AG08396 (cell line): ENCODE data around the gene TREM1.
"Not testable (repeated sequence)": the region's sequence is repeated elsewhere in the genome, so short reads cannot be mapped to it uniquely, and the experiment has no call there.

Experiments
- DNase-seq: peaks from one replicate; pipeline ENCODE4 v3.0.0; 2012; ENCODE audit warnings: low spot score, mixed read lengths

The TREM1 gene

GRCh38 chr6:41257369-41258195 is 28.9 kb downstream of the TREM1 start:
- DNase-seq: no peak

- DNase-seq: no peak
These were observed 30.1 kb downstream of the TREM1 start for GRCh38 chr6:41256383-41256782.

DNA sequence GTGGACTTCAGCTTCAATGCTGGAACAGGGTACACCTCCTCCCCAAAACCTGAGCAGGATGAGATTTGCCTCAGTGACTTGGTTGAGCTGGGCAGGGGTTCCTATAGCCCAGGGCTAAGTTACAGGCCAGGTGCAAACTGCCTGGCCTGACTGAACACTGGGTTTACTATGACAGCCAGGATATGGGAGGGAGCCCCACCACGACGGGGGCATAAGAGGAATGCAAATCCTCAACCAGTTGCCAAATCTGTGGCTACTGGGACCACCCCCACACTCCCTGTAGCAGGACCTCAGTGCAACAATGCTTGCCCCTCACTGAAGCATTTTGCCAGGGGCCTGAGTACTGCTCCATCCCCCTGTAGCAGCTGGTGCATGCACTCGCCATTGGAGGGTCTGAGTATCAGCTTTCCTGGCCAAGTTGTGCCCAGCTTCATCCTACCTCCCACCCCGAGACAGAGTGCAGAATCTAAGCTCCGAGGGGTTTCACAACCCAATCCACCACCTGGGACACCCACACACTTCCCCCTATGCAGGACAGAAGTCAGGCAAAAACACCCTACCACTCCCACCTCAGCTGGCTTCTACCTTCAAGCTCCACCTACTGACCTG is 30.7 kb downstream of the TREM1 start:
- DNase-seq: no peak

DNA sequence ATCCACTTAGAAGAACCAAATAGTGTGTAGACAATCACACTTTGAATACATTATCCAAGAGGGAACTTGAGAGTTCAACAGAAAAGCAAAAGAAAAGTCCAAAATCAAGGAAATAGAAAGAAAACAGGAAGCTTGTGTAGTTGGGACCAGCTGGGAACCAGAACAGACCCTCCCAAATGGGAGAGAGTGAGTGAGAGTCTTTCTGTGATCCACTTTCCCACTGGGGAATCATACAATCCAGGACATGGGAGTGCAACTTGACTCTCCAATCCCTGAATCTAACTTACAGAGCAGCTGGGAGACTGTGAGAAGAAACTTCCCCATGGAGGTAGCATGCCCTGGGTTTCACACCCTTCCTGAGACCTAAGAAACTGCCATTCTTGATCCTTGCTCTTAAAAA is 31.4 kb downstream of the TREM1 start:
- no peak for DNase-seq

DNA sequence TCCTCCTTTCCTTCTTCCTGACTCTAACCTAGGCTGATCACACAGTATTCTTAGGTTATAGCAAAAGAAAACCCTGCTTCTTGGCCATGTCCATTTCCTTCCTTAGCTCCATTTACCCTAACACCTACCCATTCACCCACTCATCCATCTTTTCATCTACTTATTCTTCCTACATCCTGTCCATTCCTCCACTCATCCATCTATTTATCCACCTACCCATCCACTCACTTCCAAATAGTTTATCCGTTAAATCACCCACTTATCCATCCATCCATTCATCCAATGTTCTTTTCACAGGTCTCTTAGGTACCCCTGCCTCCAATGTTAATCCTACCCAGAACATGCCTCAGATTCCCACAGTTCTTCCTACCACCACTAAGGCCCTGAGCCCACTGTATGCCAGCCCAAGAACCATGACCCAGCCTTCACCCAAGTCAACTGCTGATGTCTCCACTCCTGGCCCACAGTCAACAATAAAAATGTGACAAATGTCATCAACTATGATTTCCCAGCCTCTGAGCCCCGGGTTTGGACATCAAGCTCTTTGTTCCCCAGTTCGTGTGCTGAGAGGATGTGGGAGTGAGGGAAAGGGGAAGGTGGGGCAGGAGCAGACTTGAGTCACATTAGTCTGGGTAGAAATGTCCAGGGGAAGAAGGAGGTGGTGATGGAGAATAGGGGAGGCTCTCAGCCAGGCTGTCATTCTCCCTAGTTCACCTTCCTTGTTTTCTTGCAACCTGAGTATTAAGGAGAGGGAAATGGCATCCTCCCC is 33.9 kb downstream of the TREM1 start:
- no peak for DNase-seq

DNA sequence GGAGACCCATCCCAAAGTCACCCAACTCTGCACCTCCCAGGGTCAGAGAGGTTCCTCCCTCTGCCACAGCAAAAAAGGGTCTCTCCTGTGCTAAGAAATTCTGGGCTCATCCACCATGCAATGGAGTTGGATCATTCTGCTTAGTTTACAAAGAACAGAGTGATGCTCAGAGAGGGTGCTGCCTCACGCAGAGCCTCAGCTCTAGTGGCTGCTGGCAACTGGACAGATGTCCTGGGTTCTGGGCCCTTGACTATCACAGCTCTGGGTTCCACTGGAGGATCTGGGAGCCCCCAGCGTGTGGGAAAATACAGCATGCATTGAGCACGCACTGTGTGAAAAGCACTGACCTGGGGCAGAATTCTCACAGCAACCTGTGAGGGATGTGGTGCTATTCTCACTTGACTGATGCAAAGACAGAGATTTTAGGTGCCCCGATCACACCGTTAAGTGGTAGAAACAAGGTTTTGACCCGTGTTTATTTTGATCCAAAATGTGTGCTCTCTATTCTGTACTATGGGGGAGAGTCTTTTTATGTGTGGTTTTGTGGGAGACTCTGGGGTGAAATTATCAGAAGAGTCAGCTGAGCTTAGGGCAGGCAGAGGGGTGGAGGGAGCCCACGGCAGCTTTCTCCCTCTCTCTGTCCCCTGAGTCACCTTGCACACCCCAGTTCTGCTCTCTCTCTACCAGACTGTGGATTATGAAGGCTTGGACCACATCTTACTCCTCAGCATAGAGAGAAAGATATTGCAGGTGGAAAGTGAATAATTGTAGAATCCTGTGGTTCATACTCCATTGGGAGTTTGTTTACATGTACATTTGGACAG is 38.4 kb downstream of the TREM1 start:
- DNase-seq: no peak

DNA sequence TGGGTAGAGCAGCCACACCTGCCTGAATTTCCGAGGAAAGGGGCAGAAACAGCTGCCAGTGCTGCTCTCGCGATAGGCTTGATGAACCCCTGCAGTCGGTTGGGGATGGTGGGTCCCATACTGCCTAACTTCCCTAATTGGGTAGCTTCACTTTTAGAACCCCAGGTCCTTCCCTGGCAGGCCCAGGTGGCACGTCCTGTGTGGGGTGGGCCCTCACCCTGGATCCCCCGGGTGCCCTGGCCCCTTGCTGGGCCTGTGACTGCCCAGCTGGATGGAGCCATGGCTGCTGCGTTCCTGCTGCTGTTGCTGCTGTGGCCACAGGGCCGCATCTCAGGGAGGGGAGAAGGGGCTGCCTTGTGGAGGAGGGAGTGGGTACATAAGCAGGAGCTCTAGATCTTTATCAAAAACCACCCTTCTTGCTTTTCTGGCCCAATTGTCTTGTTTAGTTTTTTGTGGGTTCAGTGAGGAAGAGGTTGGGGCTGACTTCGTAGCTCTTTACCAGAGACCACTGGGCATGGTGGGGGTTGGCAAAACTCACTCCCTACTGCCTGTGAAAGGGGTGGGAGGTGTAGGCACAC is 39.1 kb downstream of the TREM1 start:
- no peak for DNase-seq

DNA sequence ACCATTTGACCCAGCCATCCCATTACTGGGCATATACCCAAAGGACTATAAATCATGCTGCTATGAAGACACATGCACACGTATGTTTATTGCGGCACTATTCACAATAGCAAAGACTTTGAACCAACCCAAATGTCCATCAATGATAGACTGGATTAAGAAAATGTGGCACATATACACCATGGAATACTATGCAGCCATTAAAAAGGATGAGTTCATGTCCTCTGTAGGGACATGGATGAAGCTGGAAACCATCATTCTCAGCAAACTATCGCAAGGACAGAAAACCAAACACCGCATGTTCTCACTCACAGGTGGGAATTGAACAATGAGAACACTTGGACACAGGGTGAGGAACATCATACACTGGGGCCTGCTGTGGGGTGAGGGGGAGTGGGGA is 40.0 kb downstream of the TREM1 start:
- not testable (repeated sequence) for DNase-seq

DNA sequence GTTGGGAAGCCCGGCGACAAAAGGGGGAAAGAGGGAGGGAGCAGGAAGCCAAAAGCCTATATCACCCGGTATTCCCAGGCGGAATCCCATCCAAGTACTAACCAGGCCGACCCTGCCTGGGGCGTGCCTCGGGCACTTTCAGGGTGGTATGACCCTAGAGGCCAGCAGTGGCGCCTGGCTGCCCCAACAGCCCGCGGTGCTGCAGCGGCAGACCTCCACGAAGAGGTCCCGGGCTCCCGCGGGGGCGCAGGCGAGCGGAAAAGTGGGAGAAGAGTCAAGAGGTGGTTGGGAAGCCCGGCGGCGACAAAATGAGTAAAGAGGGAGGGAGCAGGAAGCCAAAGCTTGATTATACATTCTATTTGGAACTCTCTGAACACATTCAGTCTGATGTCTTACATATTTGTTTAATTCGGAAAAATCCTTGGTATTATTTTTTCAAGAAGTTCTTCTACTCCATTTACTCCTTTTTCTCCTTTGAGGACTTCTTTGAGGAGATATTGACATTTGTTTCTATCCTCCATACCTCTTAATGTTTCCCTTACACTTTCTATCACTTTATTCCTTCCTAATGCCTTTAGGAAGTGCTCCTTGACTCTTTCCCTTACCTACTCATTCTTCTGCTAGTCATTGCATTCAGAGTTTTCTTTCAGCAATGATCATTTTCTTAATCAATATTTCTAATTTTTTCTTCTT is 46.9 kb downstream of the TREM1 start:
- no peak for DNase-seq

GRCh38 chr6:41237128-41237527 is 49.4 kb downstream of the TREM1 start:
- DNase-seq: no peak

- DNase-seq: no peak
These were observed 50.2 kb downstream of the TREM1 start for GRCh38 chr6:41236276-41236675.

DNA sequence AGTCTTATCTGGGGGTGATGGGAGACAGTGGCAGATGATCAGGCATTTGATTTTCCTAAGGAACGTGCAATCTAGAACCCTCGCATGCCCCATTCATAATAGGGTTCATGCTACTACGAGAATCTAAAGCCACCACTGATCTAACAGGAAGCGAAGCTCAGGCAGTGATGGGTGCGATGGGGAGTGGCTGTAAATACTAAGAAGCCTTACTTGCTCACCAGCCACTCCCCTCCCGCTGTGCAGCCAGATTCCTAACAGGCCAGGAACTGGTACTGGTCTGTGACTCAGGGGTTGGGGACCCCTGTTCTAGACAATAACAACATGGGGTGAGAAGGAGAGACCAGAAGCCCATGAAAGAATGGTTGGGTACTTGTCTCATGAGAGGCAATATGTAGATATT is 53.8 kb downstream of the TREM1 start:
- DNase-seq: no peak

DNA sequence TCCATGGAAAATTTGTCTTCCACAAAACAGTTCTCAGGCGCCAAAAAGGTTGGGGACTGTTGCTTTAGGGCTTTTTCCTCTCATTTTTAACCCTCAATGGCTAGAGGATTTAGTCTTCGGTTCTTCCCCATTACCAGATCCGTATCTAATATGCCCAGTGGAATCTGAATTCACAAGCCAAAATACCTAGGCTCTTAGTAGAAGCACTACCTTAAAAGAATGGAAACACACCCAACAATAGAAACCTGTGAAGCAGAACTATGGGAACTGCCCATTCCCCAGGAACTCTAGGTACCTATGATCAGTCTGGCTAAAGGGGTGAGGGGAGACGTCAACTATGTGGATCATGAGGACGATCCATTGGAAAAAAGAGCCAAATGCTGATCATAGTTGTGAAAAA is 55.2 kb downstream of the TREM1 start:
- no peak for DNase-seq

GRCh38 chr6:41229721-41230120 is 56.8 kb downstream of the TREM1 start:
- DNase-seq: no peak

- DNase-seq: no peak
These were observed 57.9 kb downstream of the TREM1 start for GRCh38 chr6:41228616-41229015.

- DNase-seq: no peak
These were observed 58.4 kb downstream of the TREM1 start, which contains the start of gene TREML4 for GRCh38 chr6:41228096-41228495. TSS of gene TREML4 (plus strand) at chr6:41228349. CDS start at chr6:41228428, 79 bp downstream.

DNA sequence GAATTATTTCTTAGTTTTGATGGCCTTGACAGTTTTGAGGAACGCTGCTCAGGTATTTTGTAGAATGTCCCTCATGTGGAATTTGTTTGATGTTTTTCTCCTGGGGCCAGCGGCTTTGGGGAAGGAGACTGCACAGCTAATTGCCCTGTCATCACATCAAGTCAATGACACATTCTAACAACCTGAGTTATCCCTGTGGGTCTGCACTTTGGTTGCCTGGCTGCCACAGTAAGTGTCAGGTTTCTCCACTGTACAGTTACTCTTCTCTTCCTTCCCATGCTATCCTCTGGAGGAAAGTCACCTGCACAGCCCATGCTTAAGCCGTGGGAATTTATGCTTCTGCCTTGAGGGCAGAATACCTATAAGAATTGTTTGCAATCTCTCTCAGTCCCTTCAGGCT is 59.7 kb downstream of the TREM1 start:
- no peak for DNase-seq

GRCh38 chr6:41224800-41225199 is 61.7 kb downstream of the TREM1 start:
- no peak for DNase-seq
